NT2/D1 (cell line): ENCODE measurements around the gene PLCB1.

Experiments used
- SUZ12 ChIP-seq: IDR thresholded peaks from 2 replicates; pipeline ENCODE4 v1.6.1; 2011; ENCODE audit not compliant: insufficient read length, insufficient read depth; ENCODE audit errors: extremely low read depth
- YY1 ChIP-seq: IDR thresholded peaks from 2 replicates; pipeline ENCODE4 v1.6.1; 2011; ENCODE audit not compliant: insufficient read length, insufficient read depth
- ZNF274 ChIP-seq: IDR thresholded peaks from 2 replicates; pipeline ENCODE4 v1.6.1; 2011; ENCODE audit warnings: mild to moderate bottlenecking, low read depth, low read length

GRCh38 chr20:8423482-8423881 lies 291.4 kb downstream of the PLCB1 start:
- TF ChIP-seq YY1 = no peak
- no peak for TF ChIP-seq ZNF274
- no peak for TF ChIP-seq SUZ12
